ENCODE measurements around the gene SPOUT1. TPM values are rescaled to one million over a fixed set of nuclear protein-coding genes. Genes with fewer than 3 reads are reported as not detected.

Gene SPOUT1
- total RNA-seq, 1 experiment from 2014 or later = 70.4 TPM

- TF ChIP-seq FOSL1 (IDR thresholded peaks at IDR 0.05; ENCODE audit: low read depth) = no peak
- TF ChIP-seq CEBPB (IDR thresholded peaks at IDR 0.05; ENCODE audit: low read depth) = no peak
- TF ChIP-seq YY1 (IDR thresholded peaks at IDR 0.05; ENCODE audit: extremely low read depth, insufficient replicate concordance, low read depth, low read length) = no peak
Observed at GRCh38 chr9:128802482-128802881, 27.1 kb downstream of the SPOUT1 start (continued).

- ChIA-PET CTCF (no interaction called here), POLR2A (no interaction called here)
Observed at GRCh38 chr9:128800061-128800460, 29.5 kb downstream of the SPOUT1 start.

More at GRCh38 chr9:128800061-128800460, 29.5 kb downstream of the SPOUT1 start:
- no TSS peak for BruUV-seq (replicated peaks)
- ATAC-seq = no peak
- H3K9me2 ChIP-seq (ENCODE audit: insufficient read depth) = no peaks in the 10 kb centered on the region
- no peaks in the 10 kb centered on the region for H3K4me1 ChIP-seq (ENCODE audit: control insufficient read depth in 1 of 2, insufficient read depth in 2 of 2, low read length in 2 of 2)
- no peaks in the 10 kb centered on the region for H3K27me3 ChIP-seq (ENCODE audit: insufficient read depth, low read length)
- TF ChIP-seq REST (IDR thresholded peaks at IDR 0.05; ENCODE audit: low read depth) (no peak), FOSL1 (IDR thresholded peaks at IDR 0.05; ENCODE audit: low read depth) (no peak), SP1 (IDR thresholded peaks at IDR 0.05; ENCODE audit: low read depth) (no peak), TCF7L2 (IDR thresholded peaks at IDR 0.05; ENCODE audit: borderline replicate concordance, extremely low read depth, insufficient read depth, insufficient read length) (no peak), SIN3A (IDR thresholded peaks at IDR 0.05; ENCODE audit: low read depth) (no peak), RAD21 (IDR thresholded peaks at IDR 0.05; ENCODE audit: low read depth) (no peak), EGR1 (IDR thresholded peaks at IDR 0.05; ENCODE audit: low read depth) (no peak), SRF (IDR thresholded peaks at IDR 0.05; ENCODE audit: low read depth) (no peak), EZH2phosphoT487 (IDR thresholded peaks at IDR 0.05; ENCODE audit: borderline replicate concordance) (no peak), ELF1 (IDR thresholded peaks at IDR 0.05; ENCODE audit: borderline replicate concordance, low read depth) (no peak), ZNF274 (IDR thresholded peaks at IDR 0.05; ENCODE audit: low read depth, low read length) (no peak), JUND (IDR thresholded peaks at IDR 0.05) (no peak), CEBPB (IDR thresholded peaks at IDR 0.05; ENCODE audit: low read depth) (no peak), ATF3 (IDR thresholded peaks at IDR 0.05) (no peak), YY1 (IDR thresholded peaks at IDR 0.05; ENCODE audit: extremely low read depth, insufficient replicate concordance, low read depth, low read length) (no peak), EZH2 (IDR thresholded peaks at IDR 0.05) (no peak), POLR2A (IDR thresholded peaks at IDR 0.05; ENCODE audit: borderline replicate concordance, extremely low read depth, insufficient read depth, insufficient read length) (no peak), ZFX (IDR thresholded peaks at IDR 0.05) (no peak)
- H3K9me3 ChIP-seq (ENCODE audit: control insufficient read depth in 1 of 2, insufficient read depth in 1 of 2, low read depth in 1 of 2, low read length in 2 of 2) = no peaks in the 10 kb centered on the region
- no peak for DNase-seq (ENCODE audit: low read depth, low spot score)
- no peak overlapping the region for H3K9ac ChIP-seq (ENCODE audit: low read length)
- no peak overlapping the region for H3K4me3 ChIP-seq (replicated peaks in 1 of 2; ENCODE audit: low read depth in 1 of 2, low read length in 2 of 2)
- no peaks in the 10 kb centered on the region for H4K20me1 ChIP-seq (ENCODE audit: insufficient read depth)
- RAD21 ChIA-PET (ENCODE audit: low non-redundant PET in 1 of 2, low total read pairs in 2 of 2, uncharacterized antibody in 2 of 2, unreplicated experiment in 2 of 2) = no interaction called here
- peaks cover 21 to 26% of the 10 kb centered on the region in 2 experiments; a peak in 3 of 4 replicates for H3K36me3 ChIP-seq (ENCODE audit: control insufficient read depth in 1 of 2, insufficient read depth in 2 of 2, low read length in 2 of 2)
- no peak overlapping the region for H3K4me2 ChIP-seq (ENCODE audit: low read length)
- intact Hi-C loops (cut with micrococcal nuclease) = no loop called here
- no peak overlapping the region for H2AFZ ChIP-seq (ENCODE audit: low read depth, low read length, poor library complexity, severe bottlenecking)
- no peak overlapping the region for H3K27ac ChIP-seq (ENCODE audit: low read depth, low read length)
- no peaks in the 10 kb centered on the region for H3K79me2 ChIP-seq (ENCODE audit: insufficient read depth, low read length)

Data from HCT116 (cell line).